HG02610 (cell line): Measurements from ENCODE around the gene KLLN.
"Not testable (repeated sequence)": the region's sequence is repeated elsewhere in the genome, so short reads cannot be mapped to it uniquely, and the experiment has no call there.

Source experiments
- ATAC-seq: cut with Tn5 transposase; IDR thresholded peaks from one replicate; pipeline ENCODE4 v1.9.1; 2021; ENCODE audit warnings: mild to moderate bottlenecking, moderate library complexity; ENCODE audit not compliant: unreplicated experiment

Gene KLLN

GRCh38 chr10:87867453-87867852, 4.1 kb upstream of the KLLN start:
- no peak for ATAC-seq

DNA sequence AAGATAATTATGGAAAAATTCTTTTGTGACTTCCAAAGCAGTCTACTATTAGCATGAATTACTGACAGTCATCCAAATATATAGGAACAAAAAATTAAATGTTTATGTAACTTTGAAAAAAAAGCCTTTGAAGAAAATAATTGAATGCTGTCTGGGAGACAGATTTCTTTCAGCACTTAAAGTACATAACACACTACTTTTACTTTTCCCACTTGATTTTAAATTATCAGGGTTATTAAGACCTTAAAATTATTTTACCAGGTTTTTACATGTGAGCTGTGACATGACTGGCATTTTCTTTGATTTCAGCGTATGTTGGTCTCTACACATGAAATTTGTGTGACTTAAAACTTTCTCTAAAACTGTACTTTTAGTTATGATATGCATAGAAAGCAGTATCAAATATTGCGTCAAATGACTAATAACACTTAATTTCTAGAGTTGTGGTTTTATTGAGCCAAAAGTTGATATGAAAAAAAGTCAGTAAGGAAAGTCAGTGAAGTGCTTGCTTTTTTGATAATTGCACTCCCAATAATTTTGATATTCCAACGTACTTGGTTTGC, 3.2 kb upstream of the KLLN start:
- no peak for ATAC-seq

DNA sequence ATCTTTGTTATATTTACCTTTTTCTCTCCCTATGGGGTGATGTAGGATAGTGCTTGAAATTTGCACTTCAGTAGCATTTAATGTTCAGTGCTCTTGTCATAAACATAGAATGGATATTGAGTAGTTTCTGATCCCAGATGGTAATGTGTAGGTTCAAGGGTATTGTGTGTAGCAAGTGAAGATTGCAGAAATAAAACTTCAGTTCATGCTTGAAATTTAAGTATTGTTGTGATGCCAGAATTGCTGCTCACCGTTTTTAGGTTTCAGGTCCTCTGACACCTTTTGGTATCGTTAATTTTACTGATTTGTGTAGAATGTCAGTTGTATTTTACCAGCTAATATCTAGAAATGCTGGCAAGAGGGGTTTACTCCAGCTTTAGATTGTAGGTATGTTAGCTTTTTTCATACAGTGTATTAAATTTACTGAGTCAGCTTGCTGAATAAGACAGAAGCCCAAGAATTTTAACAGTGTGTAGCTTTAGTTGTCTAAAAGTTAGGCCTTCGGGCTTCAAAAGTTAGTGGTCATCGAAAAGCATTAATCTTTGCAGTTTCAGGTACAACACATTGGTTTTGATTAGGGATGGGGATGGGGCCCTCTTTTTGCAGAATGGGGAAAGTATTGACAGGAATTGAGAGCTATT, 2.0 kb upstream of the KLLN start:
- ATAC-seq, result no peak

GRCh38 chr10:87864496-87865059, 1.2 kb upstream of the KLLN start:
- no peak for ATAC-seq

GRCh38 chr10:87863951-87864495, 690 bp upstream of the KLLN start:
- not testable (repeated sequence) for ATAC-seq

DNA sequence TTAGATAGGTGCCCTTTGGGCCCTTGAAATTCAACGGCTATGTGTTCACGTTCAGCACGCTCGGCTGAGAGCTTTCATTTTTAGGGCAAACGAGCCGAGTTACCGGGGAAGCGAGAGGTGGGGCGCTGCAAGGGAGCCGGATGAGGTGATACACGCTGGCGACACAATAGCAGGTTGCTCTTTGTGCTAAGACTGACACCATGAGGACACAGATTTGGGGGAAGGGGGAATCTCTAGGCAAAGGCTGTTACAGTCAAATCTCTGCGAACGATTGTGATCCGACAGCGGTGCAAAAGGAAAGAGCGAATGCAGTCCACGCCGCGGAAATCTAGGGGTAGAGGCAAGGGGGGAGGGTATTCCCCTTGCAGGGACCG, 667 bp downstream of the KLLN start:
- ATAC-seq, result peak; percentile 10

- ATAC-seq, result peak; percentile 56
Measured at GRCh38 chr10:87861953-87862678, 1.2 kb downstream of the KLLN start.

GRCh38 chr10:87861566-87861952, 1.8 kb downstream of the KLLN start:
- ATAC-seq, result no peak

DNA sequence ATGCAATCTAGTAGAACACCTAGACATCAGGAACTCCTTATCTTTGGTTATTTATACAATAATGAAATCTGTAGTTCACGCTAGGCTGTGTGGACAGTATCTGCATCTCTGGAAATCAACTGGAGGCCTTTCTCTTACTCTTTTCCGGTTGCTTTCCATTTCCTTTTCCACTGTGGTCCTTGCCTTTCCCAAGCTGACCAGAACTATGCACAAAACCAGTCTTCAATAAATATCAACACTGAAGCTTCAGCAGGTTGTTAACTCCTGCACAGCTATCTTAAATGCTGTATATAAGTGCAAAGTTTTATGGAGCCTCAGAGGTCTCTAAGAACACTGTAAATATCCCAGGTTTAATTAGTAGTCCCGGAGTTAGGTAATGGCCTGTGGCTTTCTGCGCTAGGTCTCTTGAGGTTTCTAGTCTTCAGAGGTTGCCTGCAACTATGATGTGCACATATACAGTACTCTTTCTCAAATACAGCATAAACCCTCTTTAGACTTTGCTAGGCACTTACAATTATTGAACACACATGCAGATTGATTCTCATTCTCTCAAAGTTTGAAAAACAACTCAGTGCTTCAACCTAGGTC, 2.4 kb downstream of the KLLN start:
- ATAC-seq, result no peak

DNA sequence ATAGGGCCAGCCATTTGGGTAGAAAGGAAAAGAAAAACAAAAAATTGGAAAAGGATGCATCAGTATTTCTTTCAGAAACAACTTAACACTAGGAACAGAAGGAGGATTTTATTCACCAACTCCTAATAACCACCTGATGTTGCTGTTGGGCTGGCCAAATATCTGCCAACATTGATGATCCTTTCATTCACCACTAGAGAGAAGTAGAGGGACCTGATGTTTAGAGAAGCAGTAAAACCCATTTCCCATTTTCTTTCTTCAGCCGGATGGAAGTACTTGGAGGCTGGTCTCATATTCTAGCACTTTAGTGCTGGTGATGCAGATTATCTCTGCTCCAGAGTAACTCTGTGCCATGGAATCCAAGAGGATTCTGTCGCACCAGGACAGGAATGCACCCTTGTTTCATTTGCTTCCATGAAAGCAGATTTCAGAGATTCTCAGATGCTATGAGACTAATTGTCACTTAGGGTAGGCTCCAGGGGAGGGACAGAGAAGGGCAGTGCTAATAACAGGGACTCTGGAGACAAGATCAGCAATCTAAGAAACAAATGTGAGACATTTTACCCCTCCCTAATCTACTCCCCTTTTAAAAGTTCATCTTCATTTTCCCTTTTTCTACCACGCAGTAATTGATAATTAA, 3.1 kb downstream of the KLLN start:
- no peak for ATAC-seq

GRCh38 chr10:87855665-87856064, 7.7 kb downstream of the KLLN start:
- not testable (repeated sequence) for ATAC-seq

- not testable (repeated sequence) for ATAC-seq
Measured at GRCh38 chr10:87855247-87855646, 8.1 kb downstream of the KLLN start.

- ATAC-seq, result no peak
Measured at GRCh38 chr10:87852089-87852488, 11.2 kb downstream of the KLLN start.

DNA sequence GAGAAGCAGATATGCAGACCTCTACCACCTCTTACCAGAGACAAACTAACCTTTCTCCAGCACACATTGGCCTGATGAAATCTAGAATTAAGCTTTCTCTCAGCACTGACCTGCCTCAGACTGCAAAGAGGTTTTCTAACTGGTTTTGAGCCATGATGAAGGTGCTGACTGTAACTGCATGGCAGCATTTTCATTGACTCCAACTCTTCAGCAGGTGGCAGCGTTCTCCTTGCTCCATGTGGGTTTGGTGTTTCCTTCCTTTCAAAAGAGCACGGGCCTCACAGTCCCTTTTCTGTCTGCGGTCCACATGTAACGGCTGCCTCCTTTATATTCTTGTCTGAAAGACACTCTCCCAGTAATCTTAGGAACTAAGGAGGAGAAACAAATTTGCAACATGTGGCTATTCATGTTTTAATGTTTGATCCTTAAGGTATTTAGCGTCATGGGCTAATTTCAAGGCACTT, 12.6 kb downstream of the KLLN start:
- peak; percentile 45 for ATAC-seq

DNA sequence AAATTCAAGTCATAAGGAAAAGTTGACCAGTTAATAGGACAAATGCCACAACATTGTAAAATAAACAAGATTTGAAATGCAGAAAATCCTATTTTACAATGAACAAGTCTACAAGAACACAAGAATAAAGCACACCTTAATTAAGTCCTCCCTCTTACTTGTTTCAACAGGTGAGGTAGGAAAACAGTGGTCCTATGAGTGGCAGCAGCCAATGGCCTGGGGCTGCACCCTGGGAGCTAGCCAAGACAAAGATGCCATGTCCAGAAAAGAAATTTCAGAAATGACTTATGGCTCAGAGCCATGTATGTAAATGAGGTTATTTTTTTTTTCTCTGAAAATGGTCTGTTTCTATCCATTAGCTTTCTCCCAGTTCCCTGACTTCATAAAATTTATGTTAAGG, 14.3 kb downstream of the KLLN start:
- no peak for ATAC-seq

GRCh38 chr10:87847550-87847949, 15.8 kb downstream of the KLLN start:
- ATAC-seq, result no peak

- ATAC-seq, result not testable (repeated sequence)
Measured at GRCh38 chr10:87846711-87847110, 16.6 kb downstream of the KLLN start.

GRCh38 chr10:87846023-87846422, 17.3 kb downstream of the KLLN start:
- no peak for ATAC-seq

DNA sequence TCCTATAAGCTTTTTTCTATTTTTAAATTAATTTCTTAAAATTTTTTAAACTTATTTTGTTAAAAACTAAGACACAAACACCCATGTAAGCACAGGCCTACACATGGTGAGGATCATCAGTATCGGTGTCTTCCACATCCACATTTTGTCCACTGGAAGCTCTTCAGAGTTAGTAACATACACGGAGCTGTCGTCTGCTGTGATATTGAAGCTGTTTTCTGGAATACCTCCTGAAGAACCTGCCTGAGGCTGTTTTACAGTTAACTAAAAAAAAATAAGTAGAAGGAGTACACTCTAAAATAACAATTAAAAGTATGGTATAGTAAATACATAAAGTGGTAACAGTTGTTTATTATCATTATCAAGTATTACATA, 17.7 kb downstream of the KLLN start:
- ATAC-seq, result no peak

GRCh38 chr10:87844837-87845623, 18.3 kb downstream of the KLLN start:
- peak; percentile 55 for ATAC-seq
